Kidney epithelial cell (primary cell): ENCODE data around the gene CSNK2A2. TPM values are rescaled to one million over a fixed set of nuclear protein-coding genes. Genes with fewer than 3 reads are reported as not detected.

Experiments
- DNase-seq: peaks from one replicate; pipeline ENCODE4 v3.0.0-alpha.2; 2010; ENCODE audit warnings: low read depth
- H3K27me3 ChIP-seq: 2 replicates; pipeline ENCODE4 v1.6.0; 2011; ENCODE audit warnings: low read length; ENCODE audit not compliant: control insufficient read depth, insufficient read depth
- H3K36me3 ChIP-seq: 2 replicates; pipeline ENCODE4 v1.5.1; 2011; ENCODE audit warnings: low read length; ENCODE audit not compliant: control insufficient read depth, insufficient read depth
- H3K4me3 ChIP-seq: 2 replicates; pipeline ENCODE4 v1.5.1; 2011; ENCODE audit warnings: low read depth, mild to moderate bottlenecking, control low read depth, low read length
- total RNA-seq: library from RNA; depleted of rRNA; stranded (reverse); fragments of >200 nt; gene quantifications from 2 replicates; pipeline ENCODE4 v1.2.3, GENCODE V29; 2015
- TF ChIP-seq, protein P1 (sequence below): IDR thresholded peaks from 2 replicates; pipeline ENCODE4 v1.5.1; 2011; ENCODE audit warnings: mild to moderate bottlenecking, moderate library complexity, low read length, control low read depth, inconsistent platforms; ENCODE audit not compliant: insufficient read depth, poor library complexity, severe bottlenecking

The CSNK2A2 gene
- total RNA-seq, 1 donor from 2014 or later, result 54.8 TPM

- TF ChIP-seq, protein P1, sequence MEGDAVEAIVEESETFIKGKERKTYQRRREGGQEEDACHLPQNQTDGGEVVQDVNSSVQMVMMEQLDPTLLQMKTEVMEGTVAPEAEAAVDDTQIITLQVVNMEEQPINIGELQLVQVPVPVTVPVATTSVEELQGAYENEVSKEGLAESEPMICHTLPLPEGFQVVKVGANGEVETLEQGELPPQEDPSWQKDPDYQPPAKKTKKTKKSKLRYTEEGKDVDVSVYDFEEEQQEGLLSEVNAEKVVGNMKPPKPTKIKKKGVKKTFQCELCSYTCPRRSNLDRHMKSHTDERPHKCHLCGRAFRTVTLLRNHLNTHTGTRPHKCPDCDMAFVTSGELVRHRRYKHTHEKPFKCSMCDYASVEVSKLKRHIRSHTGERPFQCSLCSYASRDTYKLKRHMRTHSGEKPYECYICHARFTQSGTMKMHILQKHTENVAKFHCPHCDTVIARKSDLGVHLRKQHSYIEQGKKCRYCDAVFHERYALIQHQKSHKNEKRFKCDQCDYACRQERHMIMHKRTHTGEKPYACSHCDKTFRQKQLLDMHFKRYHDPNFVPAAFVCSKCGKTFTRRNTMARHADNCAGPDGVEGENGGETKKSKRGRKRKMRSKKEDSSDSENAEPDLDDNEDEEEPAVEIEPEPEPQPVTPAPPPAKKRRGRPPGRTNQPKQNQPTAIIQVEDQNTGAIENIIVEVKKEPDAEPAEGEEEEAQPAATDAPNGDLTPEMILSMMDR, result no peak
- no peaks in the 10 kb centered on the region for H3K27me3 ChIP-seq
- DNase-seq, result no peak
- H3K36me3 ChIP-seq, result no peaks in the 10 kb centered on the region
- no peak overlapping the region for H3K4me3 ChIP-seq
Measured at GRCh38 chr16:58158725-58159124, 39.2 kb downstream of the CSNK2A2 start.

DNA sequence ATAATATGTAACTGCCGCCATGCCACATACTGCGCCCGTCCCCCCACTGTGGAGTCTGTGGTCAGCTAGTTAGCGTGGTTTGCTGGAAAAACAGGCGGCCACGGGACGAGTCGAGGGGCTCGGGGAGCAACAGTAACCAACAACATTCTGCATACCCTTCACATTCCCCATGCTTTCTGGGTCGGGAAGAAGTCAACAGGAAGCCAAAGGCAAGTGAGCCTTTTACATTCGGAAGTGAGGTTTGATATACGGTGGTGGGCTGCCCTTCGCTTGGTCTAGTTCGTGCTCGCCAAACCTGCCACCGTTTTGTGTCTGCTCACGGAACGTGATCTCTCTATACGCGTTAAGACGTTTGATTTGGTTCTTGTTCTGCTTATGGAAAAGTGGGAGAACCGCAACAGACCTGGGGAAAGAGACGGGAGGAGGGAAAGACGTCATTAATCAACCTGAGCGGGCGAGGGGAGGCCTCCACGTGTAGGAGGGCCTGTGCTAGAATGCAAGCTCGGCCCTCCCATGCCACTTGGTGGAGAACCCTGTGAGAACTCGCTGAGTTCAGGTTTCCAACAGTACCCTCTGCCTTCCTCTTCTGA, 39.9 kb downstream of the CSNK2A2 start:
- TF ChIP-seq, protein P1, result no peak

DNA sequence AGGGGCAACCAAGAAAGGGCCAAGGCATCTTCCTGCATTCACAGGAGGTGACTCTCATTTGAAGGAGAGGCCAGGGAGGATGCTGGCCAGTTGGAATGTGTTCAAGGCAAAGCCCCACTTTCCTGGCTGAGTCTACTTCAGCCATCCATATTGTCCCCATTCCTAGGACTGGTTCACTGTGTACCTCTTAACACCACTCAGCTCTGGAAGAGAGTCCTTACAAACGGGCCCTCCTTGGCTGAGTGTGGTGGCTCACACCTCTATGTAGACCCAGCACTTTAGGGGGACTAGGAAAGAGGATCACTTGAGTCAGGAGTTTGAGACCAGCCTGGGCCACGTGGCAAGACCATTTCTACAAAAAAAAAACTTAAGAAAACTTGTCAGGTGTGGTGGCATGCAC, 40.7 kb downstream of the CSNK2A2 start:
- TF ChIP-seq, protein P1, result no peak
- no peaks in the 10 kb centered on the region for H3K27me3 ChIP-seq
- H3K4me3 ChIP-seq, result no peak overlapping the region
- no peaks in the 10 kb centered on the region for H3K36me3 ChIP-seq
- DNase-seq, result no peak

More for the DNA sequence above, 39.9 kb downstream of the CSNK2A2 start:
- Histone ChIP-seq H3K36me3 (no peaks in the 10 kb centered on the region), H3K27me3 (no peaks in the 10 kb centered on the region), H3K4me3 (no peak overlapping the region)
- no peak for DNase-seq

DNA sequence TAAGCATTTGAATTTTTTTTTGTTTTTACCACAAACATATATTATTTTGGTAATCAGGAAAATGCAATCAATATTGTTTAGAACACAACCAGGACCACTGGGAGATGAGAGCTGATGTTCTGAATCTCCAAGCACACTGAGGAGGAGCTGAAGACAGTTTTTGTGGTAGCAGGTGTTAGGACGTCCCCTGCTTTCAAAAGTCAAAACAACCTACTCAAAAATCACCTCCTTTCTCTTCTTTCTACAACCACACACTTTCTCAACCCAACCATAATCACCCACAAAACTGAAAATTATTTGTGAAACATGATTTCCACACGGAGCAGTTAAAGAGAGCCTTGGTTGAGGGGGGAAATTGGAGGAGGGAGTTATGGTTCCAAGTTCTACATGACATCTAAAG, 42.1 kb downstream of the CSNK2A2 start:
- no peaks in the 10 kb centered on the region for H3K27me3 ChIP-seq
- H3K36me3 ChIP-seq, result no peaks in the 10 kb centered on the region
- no peak for DNase-seq
- TF ChIP-seq, protein P1, result no peak
- H3K4me3 ChIP-seq, result no peak overlapping the region

DNA sequence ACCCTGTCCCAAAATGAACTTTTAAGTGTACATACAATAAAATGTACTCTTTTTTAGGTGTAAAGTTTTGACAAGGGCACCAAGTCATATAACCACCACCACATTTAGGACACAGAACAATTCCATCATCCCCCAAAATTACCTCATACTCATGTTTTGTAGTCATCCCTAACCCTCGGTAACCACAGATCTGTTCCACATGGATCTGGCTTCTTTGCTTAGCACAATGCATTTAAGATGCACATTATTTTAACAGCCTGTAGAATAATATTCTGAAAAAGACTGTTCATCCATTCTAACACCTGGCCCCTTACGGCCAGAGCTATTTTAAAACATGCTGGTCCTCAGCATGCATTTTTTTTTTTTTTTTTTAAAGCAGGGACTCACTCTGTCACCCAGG, 43.6 kb downstream of the CSNK2A2 start:
- H3K36me3 ChIP-seq, result no peaks in the 10 kb centered on the region
- DNase-seq, result no peak
- no peaks in the 10 kb centered on the region for H3K27me3 ChIP-seq
- H3K4me3 ChIP-seq, result no peak overlapping the region
- TF ChIP-seq, protein P1, result no peak

DNA sequence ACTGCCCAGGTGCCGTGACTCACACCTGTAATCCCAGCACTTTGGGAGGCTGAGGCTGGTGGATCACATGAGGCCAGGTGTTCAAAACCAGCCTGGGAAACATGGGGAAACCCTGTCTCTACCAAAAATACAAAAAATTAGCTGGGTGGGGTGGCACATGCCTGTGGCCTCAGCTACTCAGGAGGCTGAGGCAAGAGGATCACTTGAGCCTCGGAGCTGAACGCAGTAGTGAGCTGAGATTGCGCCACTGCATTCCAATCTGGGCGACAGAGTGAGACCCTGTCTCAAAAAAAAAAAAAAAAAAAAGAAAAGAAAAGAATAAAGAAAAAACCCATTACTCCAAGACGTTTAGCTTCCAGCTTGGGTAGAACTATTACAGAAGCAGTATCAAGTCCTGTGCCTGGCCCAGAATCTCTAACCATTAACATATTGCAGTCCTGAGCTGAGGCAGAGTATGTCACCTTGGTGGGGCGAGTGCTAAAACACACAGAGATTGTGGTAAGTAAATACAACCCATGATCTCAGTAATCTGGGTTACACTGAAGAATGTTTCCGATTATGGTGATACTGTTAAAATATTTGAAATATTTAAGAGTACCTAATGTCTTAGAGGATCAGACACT, 45.5 kb downstream of the CSNK2A2 start:
- no peak for DNase-seq
- Histone ChIP-seq H3K36me3 (no peaks in the 10 kb centered on the region), H3K27me3 (no peaks in the 10 kb centered on the region), H3K4me3 (no peak overlapping the region)
- TF ChIP-seq, protein P1, result no peak
